Thyroid gland (tissue), 4 donors: ENCODE data around the gene EFL1. TPM values are rescaled to one million over a fixed set of nuclear protein-coding genes. Genes with fewer than 3 reads are reported as not detected.

Experiments
- DNase-seq, 2 donors: peaks; one replicate each; pipeline ENCODE4 v3.0.0-alpha.2; 2019
- H3K27ac ChIP-seq, 3 donors: fragments of 200-600 bp; sonication (generic); 1 replicate in 2 of 3; 2 replicates in 1 of 3; pipeline ENCODE4 v1.5.1; 2016 to 2019; ENCODE audit warnings: mild to moderate bottlenecking in 1 of 3, moderate library complexity in 1 of 3
- H3K27me3 ChIP-seq: fragments of 200-600 bp; sonication (generic); one replicate; pipeline ENCODE4 v1.5.1; 2019
- H3K36me3 ChIP-seq, 2 donors: fragments of 200-600 bp; sonication (generic); one replicate each; pipeline ENCODE4 v1.5.1; 2016 to 2019
- H3K4me1 ChIP-seq, 2 donors: fragments of 200-600 bp; sonication (generic); one replicate each; pipeline ENCODE4 v1.5.1; 2017 to 2019
- H3K4me3 ChIP-seq, 3 donors: fragments of 200-600 bp; sonication (generic); replicated peaks in 1 of 3; 1 replicate in 2 of 3; 2 replicates in 1 of 3; pipeline ENCODE4 v1.5.1; 2016; ENCODE audit warnings: mild to moderate bottlenecking in 1 of 3
- H3K9me3 ChIP-seq: fragments of 200-600 bp; sonication (generic); one replicate; pipeline ENCODE4 v1.5.1; 2017
- POLR2A ChIP-seq, 2 donors: fragments of 450-650 bp; IDR thresholded peaks; one replicate each; pipeline ENCODE4 v1.6.1; 2017; ENCODE audit warnings: antibody characterized with exemption in 2 of 2, mild to moderate bottlenecking in 2 of 2, moderate library complexity in 1 of 2
- WGBS, 2 donors: methylation state at CpG; one replicate each; pipeline ENCODE4 v1.1.5; 2017; 5-methylcytosine and 5-hydroxymethylcytosine counted together
- intact Hi-C: fragments of 100-400 bp; cut with DNase I; formaldehyde crosslinking; loops from one replicate; pipeline ENCODE4 v1.15.1; 2023
- total RNA-seq, 4 donors: library from RNA; depleted of rRNA; stranded (reverse); fragments of >200 nt; gene quantifications; one replicate each; pipeline ENCODE4 v1.2.3, GENCODE V29; 2016
- TF ChIP-seq, protein P1 (sequence below), 6 experiments: fragments of 200-600 bp in 3 of 6; fragments of 450-650 bp in 3 of 6; sonication (generic) in 3 of 6; IDR thresholded peaks; one replicate each; pipeline ENCODE4 v1.5.1; 2016 to 2019; ENCODE audit warnings: antibody characterized with exemption in 6 of 6, mild to moderate bottlenecking in 2 of 6, inconsistent platforms in 1 of 6, moderate library complexity in 1 of 6

Gene EFL1
- total RNA-seq, 4 donors from 2014 or later = 10.3 to 29.8 (median 17.5) TPM

DNA sequence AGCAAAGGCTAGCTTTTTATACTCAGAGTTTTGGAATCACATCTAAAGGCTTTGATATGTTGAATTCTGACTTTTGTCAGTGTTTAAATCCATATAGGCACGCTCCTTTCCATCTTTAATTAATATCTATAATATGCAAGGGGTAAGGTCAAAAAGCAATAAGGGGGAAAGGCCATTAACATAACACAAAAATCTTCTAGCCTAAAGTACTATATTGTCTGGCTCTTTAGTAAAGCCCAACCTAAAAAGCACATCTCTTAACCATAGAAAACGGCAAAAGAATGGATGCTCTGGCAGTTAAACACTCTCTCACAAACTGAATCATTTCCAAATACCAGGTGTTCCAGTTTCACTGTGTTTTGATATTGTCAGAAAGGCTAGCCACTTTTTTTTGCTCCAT, 76.4 kb downstream of the EFL1 start:
- Histone ChIP-seq H3K4me1 (peaks cover 9 to 12% of the 10 kb centered on the region in 2 donors), H3K9me3 (no peaks in the 10 kb centered on the region), H3K27ac (no peak overlapping the region), H3K27me3 (no peaks in the 10 kb centered on the region), H3K36me3 (no peaks in the 10 kb centered on the region), H3K4me3 (no peak overlapping the region)
- TF ChIP-seq, protein P1, sequence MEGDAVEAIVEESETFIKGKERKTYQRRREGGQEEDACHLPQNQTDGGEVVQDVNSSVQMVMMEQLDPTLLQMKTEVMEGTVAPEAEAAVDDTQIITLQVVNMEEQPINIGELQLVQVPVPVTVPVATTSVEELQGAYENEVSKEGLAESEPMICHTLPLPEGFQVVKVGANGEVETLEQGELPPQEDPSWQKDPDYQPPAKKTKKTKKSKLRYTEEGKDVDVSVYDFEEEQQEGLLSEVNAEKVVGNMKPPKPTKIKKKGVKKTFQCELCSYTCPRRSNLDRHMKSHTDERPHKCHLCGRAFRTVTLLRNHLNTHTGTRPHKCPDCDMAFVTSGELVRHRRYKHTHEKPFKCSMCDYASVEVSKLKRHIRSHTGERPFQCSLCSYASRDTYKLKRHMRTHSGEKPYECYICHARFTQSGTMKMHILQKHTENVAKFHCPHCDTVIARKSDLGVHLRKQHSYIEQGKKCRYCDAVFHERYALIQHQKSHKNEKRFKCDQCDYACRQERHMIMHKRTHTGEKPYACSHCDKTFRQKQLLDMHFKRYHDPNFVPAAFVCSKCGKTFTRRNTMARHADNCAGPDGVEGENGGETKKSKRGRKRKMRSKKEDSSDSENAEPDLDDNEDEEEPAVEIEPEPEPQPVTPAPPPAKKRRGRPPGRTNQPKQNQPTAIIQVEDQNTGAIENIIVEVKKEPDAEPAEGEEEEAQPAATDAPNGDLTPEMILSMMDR (IDR thresholded peaks at IDR 0.05) = no peak
- no peak for TF ChIP-seq POLR2A (IDR thresholded peaks at IDR 0.05)
- 96 to 98% methylated on average over 2 of the region's 2 CpGs for WGBS, 2 donors
- intact Hi-C loops = no loop called here
- DNase-seq = no peak

DNA sequence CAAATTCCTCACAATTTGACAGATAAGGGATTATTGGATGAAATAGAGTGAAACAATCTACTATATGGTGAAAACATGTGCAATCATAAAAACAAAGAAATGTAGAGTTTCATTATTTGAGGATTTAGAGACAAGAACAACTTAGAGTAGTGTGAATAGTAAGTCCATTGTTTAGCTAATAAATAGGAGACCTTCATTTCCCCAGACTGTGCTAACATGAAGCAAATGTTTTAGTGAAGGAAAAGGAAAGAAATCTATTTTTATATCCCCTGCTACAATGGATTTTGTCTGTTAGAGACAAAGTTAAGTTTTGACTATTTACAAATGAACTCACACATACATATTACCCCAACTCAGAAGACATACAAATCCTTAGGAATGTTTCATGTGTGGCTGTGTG, 77.8 kb downstream of the EFL1 start:
- Histone ChIP-seq H3K36me3 (no peaks in the 10 kb centered on the region), H3K27ac (no peak overlapping the region), H3K4me3 (no peak overlapping the region), H3K9me3 (no peaks in the 10 kb centered on the region), H3K4me1 (peaks cover 9 to 12% of the 10 kb centered on the region in 2 donors), H3K27me3 (no peaks in the 10 kb centered on the region)
- intact Hi-C loops = no loop called here
- DNase-seq = no peak
- no peak for TF ChIP-seq POLR2A (IDR thresholded peaks at IDR 0.05)
- TF ChIP-seq, protein P1 (IDR thresholded peaks at IDR 0.05) = no peak

DNA sequence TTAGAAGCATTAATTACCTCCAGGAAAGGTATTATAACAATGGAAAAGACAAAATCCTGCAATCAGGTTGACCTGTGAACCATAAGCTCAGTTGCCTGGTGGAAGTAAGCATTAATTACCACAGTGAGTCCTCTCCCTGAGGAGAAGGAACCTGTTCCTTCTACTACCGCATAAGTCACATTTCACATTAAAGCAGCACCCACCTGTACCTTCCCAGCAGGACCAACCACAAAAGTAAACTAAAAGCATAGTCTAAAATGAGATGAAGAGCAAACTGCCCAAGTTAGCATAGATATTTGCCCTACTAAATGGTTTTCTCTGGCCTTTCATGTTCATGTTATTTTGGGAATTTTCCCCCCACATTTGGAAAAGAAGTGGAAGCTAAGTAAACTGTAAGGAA, 78.2 kb downstream of the EFL1 start:
- intact Hi-C loops = no loop called here
- TF ChIP-seq, protein P1 (IDR thresholded peaks at IDR 0.05) = no peak
- no peak for TF ChIP-seq POLR2A (IDR thresholded peaks at IDR 0.05)
- H3K27ac ChIP-seq = no peak overlapping the region

DNA sequence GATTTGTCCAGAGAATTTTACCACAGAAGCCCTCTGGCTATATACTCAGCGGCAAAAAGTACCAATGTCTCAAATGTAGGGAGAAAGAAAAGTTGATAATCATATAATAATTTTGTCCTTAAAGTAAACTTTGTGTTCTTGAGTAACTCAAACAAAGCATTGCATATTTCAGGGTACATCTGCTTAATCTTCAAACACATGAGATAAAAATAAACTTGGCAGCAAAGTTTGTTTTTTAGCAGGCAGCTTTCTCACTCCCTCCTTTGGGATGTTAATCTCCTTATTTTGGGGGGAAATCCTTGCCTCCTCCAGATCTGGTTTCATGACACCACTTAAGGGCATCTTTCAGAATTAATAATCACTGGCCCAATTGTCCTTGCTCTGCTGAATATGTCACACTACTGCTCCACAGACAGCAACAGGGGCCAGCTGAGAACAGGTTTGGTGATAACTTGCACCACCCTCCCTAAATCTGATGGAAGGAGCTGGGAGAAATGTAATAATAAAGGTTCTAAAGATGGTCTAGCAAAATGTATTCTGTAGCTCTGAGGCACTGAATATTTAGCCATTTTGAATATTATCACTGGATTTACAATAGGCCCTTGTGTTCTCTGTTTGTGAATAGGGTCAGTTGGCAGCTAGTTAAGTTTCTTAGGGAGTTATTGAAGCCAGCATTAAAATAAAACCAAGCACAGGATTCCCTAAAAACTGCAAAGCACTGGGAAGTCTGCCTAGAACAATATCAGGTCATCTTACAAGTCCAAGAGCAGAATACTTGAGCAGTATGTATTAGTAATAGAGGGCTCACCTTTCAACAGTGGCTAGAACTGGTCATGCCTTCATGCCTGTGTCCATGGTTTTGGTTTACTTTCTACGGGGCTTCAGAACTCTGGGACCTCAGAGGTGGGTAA, 79.2 kb downstream of the EFL1 start:
- Histone ChIP-seq H3K27me3 (no peaks in the 10 kb centered on the region), H3K27ac (no peak overlapping the region), H3K4me1 (peaks cover 12% of the 10 kb centered on the region in 2 donors), H3K36me3 (no peaks in the 10 kb centered on the region), H3K4me3 (no peak overlapping the region), H3K9me3 (no peaks in the 10 kb centered on the region)
- WGBS, 2 donors = 58 to 74% methylated on average over 2 of the region's 2 CpGs
- intact Hi-C loops = no loop called here
- no peak for TF ChIP-seq POLR2A (IDR thresholded peaks at IDR 0.05)
- TF ChIP-seq, protein P1 (IDR thresholded peaks at IDR 0.05) = no peak
- no peak for DNase-seq

More for the DNA sequence above, 78.2 kb downstream of the EFL1 start:
- H3K36me3 ChIP-seq = no peaks in the 10 kb centered on the region
- H3K4me1 ChIP-seq = peaks cover 9 to 12% of the 10 kb centered on the region in 2 donors
- 89 to 100% methylated on average over 1 of the region's 1 CpG for WGBS, 2 donors
- no peaks in the 10 kb centered on the region for H3K27me3 ChIP-seq
- no peaks in the 10 kb centered on the region for H3K9me3 ChIP-seq
- no peak for DNase-seq
- H3K4me3 ChIP-seq = no peak overlapping the region

DNA sequence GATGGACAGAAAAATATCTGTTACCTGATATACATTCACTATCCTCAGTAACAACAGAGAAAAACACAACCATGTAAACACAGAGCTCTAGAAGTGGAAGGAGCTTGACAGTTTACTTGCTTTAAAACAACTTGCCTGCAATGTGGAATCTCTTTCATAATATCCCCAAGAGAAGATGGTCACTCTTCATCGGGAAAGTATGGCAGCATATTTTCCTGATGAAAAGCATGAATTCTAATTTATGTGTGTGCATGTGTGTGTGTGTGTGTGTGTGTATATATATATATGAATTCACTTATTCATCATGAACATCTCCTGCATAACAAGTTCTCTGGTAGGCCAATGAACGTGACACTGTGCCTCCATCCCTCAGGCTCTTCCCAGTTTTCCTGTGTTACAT, 81.2 kb downstream of the EFL1 start:
- Histone ChIP-seq H3K36me3 (no peaks in the 10 kb centered on the region), H3K27me3 (no peaks in the 10 kb centered on the region), H3K4me3 (no peak overlapping the region), H3K27ac (no peak overlapping the region), H3K4me1 (peaks cover 24 to 25% of the 10 kb centered on the region in 2 donors), H3K9me3 (no peaks in the 10 kb centered on the region)
- DNase-seq = no peak
- no peak for TF ChIP-seq POLR2A (IDR thresholded peaks at IDR 0.05)
- TF ChIP-seq, protein P1 (IDR thresholded peaks at IDR 0.05) = no peak
- WGBS, 2 donors = 82 to 90% methylated on average over 2 of the region's 2 CpGs
- intact Hi-C loops = no loop called here
